Endothelial cell (in vitro differentiated cells): ENCODE data around the gene SERBP1. TPM values are rescaled to one million over a fixed set of nuclear protein-coding genes. Genes with fewer than 3 reads are reported as not detected.

Experiments
- DNase-seq: peaks from one replicate; pipeline ENCODE4 v3.0.0; 2021; ENCODE audit warnings: low spot score
- H3K27ac Mint-ChIP-seq: one replicate; pipeline ENCODE4 v1.8.0; 2021; ENCODE audit warnings: mixed read lengths, inconsistent platforms; ENCODE audit not compliant: unreplicated experiment
- H3K27me3 Mint-ChIP-seq: one replicate; pipeline ENCODE4 v1.8.0; 2021; ENCODE audit warnings: mild to moderate bottlenecking, moderate library complexity, mixed read lengths, inconsistent platforms; ENCODE audit not compliant: unreplicated experiment
- H3K36me3 Mint-ChIP-seq: one replicate; pipeline ENCODE4 v1.8.0; 2021; ENCODE audit warnings: mild to moderate bottlenecking, low read depth, mixed read lengths, inconsistent platforms; ENCODE audit not compliant: unreplicated experiment
- H3K4me1 Mint-ChIP-seq: one replicate; pipeline ENCODE4 v1.8.0; 2021; ENCODE audit warnings: mild to moderate bottlenecking, mixed read lengths, inconsistent platforms; ENCODE audit not compliant: unreplicated experiment
- H3K4me3 Mint-ChIP-seq: one replicate; pipeline ENCODE4 v1.8.0; 2021; ENCODE audit warnings: mild to moderate bottlenecking, mixed read lengths, inconsistent platforms; ENCODE audit not compliant: unreplicated experiment
- H3K9me3 Mint-ChIP-seq: one replicate; pipeline ENCODE4 v1.8.0; 2021; ENCODE audit warnings: mixed read lengths, inconsistent platforms; ENCODE audit not compliant: unreplicated experiment
- CTCF ChIP-seq: fragments of 200-600 bp; sonication (generic); IDR thresholded peaks from one replicate; pipeline ENCODE4 v1.5.0; 2021; ENCODE audit warnings: antibody characterized with exemption; ENCODE audit not compliant: unreplicated experiment
- total RNA-seq: library from RNA; stranded (reverse); fragmentation: NEBNext Ultra II Directional; extraction: Animal tissue kit (Norgen Biotek cat#: 25700); gene quantifications from one replicate; pipeline ENCODE4 v1.2.1, GENCODE V29; 2021; ENCODE audit not compliant: unreplicated experiment

Gene SERBP1
- total RNA-seq, 1 donor from 2014 or later, result 169 TPM

GRCh38 chr1:67472056-67472455 lies 41.9 kb upstream of the SERBP1 start:
- Mint-ChIP-seq H3K27me3 (no peaks in the 10 kb centered on the region), H3K36me3 (no peaks in the 10 kb centered on the region), H3K4me3 (no peak overlapping the region), H3K27ac (no peak overlapping the region), H3K4me1 (peaks cover 12% of the 10 kb centered on the region), H3K9me3 (no peaks in the 10 kb centered on the region)
- TF ChIP-seq CTCF, result no peak
- DNase-seq, result no peak

DNA sequence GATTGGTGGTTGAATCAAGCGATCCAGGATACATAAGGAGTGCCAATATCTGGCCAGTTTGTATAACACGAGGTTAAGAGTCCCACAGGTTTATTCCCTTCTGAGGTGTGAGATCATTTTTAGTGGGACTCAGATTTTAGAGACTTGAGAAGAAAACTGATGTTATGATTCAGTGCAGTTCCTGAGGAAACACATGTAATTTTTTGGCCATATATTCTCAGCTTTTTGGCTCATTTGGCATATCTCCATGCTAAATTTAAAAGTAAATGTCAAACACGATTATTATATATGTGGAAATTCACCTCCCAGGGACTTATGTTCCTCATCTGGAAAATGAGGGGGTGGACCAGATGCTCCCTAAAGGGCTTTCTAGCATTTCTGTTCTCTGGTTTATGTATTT lies 39.2 kb upstream of the SERBP1 start:
- no peaks in the 10 kb centered on the region for H3K36me3 Mint-ChIP-seq
- no peak overlapping the region for H3K4me3 Mint-ChIP-seq
- H3K27ac Mint-ChIP-seq, result no peak overlapping the region
- peaks cover 24% of the 10 kb centered on the region for H3K4me1 Mint-ChIP-seq
- no peaks in the 10 kb centered on the region for H3K9me3 Mint-ChIP-seq
- TF ChIP-seq CTCF, result no peak
- peaks cover 6% of the 10 kb centered on the region for H3K27me3 Mint-ChIP-seq
- DNase-seq, result no peak

DNA sequence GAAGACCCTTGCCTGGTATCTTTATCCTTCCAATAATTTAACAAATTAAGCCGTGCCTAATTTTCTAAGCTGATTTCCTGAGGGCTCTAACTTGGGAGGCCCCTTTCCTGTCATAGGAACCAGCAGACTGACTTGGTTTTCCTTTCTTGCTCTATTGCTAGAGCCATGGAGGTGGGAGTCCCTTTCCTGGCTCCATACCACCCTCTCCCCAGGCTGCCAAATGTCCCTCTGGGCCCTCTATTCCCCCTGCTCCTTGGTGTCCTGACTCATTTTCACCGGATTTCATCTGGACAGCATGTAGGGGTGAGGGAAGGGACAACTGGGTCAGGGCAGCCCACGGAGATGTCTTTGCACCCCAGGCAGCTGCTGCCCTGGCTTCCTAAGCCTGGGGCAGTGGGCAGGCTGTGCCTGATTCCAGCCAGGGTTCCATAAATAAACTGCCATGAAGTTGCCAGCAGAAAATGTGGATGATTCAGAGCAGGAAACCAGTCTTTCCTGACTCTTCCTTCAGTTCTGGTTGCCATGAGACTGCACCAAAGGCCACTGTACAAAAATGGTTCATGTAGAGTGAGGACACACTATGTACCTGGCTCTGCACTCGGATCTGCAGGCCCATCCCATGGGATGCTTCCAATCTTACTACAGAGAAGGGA lies 38.0 kb upstream of the SERBP1 start:
- H3K4me1 Mint-ChIP-seq, result peaks cover 24% of the 10 kb centered on the region
- H3K36me3 Mint-ChIP-seq, result no peaks in the 10 kb centered on the region
- no peak for TF ChIP-seq CTCF
- no peak for DNase-seq
- peaks cover 6% of the 10 kb centered on the region for H3K27me3 Mint-ChIP-seq
- H3K4me3 Mint-ChIP-seq, result no peak overlapping the region
- no peak overlapping the region for H3K27ac Mint-ChIP-seq
- H3K9me3 Mint-ChIP-seq, result no peaks in the 10 kb centered on the region

GRCh38 chr1:67465375-67465774 lies 35.2 kb upstream of the SERBP1 start:
- Mint-ChIP-seq H3K36me3 (no peaks in the 10 kb centered on the region), H3K4me3 (no peak overlapping the region), H3K27ac (no peak overlapping the region), H3K27me3 (peaks cover 6% of the 10 kb centered on the region), H3K9me3 (no peaks in the 10 kb centered on the region), H3K4me1 (peaks cover 24% of the 10 kb centered on the region)
- no peak for DNase-seq
- TF ChIP-seq CTCF, result no peak

- Mint-ChIP-seq H3K27ac (no peak overlapping the region), H3K4me1 (peaks cover 24% of the 10 kb centered on the region), H3K36me3 (no peaks in the 10 kb centered on the region), H3K9me3 (no peaks in the 10 kb centered on the region), H3K4me3 (no peak overlapping the region), H3K27me3 (peaks cover 6% of the 10 kb centered on the region)
- DNase-seq, result no peak
- no peak for TF ChIP-seq CTCF
Observed at GRCh38 chr1:67464746-67465145, 34.5 kb upstream of the SERBP1 start.
